Sigmoid colon (tissue), 4 donors: ENCODE results near the gene EOLA2.

Experiments
- POLR2AphosphoS5 ChIP-seq, 4 donors: sonication (generic); formaldehyde crosslinking; IDR thresholded peaks; one replicate each; pipeline ENCODE4 v1.6.1; 2017; ENCODE audit warnings: antibody characterized with exemption in 4 of 4
- TF ChIP-seq, protein P1 (sequence below), 4 experiments: fragments of 450-650 bp in 3 of 4; fragments of 200-600 bp in 1 of 4; IDR thresholded peaks; one replicate each; pipeline ENCODE4 v1.5.1; 2016 to 2019; ENCODE audit warnings: antibody characterized with exemption in 4 of 4, mild to moderate bottlenecking in 3 of 4, moderate library complexity in 2 of 4

DNA sequence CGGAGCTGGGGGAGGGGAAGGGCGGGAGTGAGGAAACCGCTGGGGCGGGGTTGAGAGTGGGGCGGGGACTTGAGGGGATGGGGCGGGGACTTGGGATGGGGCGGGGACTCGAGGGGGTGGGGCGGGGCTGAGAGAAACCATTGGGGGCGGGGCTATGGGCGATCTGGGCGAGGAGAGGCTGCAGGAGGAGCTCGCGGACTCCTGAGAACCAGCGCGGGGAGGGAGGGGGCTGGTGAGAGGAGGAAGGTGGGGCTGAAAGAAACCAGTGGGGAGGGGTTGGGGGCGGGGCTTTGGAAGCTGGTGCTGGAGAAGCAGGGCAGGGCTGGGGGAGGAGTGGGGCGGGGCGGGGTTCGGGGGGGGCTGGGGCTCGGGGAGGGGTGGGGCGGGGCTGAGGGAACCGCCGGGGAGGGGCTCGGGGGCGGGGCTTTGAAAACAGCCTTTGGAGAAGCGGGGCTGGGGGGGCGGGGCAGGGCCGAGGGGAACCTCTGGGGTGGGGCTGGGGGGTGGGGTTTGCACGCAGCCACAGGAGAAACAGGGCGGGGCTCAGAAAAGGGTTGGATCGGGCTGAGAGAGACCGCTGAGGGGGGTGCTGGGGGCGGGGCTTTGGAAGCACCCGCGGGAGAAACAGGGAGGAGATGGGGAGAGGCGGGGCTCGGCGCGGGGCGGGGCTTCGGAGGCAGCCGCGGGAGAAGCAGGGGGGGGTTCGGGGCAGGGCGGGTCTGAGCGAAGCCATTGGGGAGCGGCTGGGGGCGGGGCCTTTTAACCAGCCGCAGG lies 777 bp upstream of the EOLA2 start:
- TF ChIP-seq, protein P1, sequence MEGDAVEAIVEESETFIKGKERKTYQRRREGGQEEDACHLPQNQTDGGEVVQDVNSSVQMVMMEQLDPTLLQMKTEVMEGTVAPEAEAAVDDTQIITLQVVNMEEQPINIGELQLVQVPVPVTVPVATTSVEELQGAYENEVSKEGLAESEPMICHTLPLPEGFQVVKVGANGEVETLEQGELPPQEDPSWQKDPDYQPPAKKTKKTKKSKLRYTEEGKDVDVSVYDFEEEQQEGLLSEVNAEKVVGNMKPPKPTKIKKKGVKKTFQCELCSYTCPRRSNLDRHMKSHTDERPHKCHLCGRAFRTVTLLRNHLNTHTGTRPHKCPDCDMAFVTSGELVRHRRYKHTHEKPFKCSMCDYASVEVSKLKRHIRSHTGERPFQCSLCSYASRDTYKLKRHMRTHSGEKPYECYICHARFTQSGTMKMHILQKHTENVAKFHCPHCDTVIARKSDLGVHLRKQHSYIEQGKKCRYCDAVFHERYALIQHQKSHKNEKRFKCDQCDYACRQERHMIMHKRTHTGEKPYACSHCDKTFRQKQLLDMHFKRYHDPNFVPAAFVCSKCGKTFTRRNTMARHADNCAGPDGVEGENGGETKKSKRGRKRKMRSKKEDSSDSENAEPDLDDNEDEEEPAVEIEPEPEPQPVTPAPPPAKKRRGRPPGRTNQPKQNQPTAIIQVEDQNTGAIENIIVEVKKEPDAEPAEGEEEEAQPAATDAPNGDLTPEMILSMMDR (IDR thresholded peaks at IDR 0.05) = no peak
- TF ChIP-seq POLR2AphosphoS5 (IDR thresholded peaks at IDR 0.05) = no peak
